Heart right ventricle (tissue), 16 donors: ENCODE measurements around the gene AP5Z1. TPM values are rescaled to one million over a fixed set of nuclear protein-coding genes. Genes with fewer than 3 reads are reported as not detected.

ENCODE experiments used
- ATAC-seq, 8 donors: fragments of 200-7000 bp; cut with Tn5 transposase; one replicate each; pipeline ENCODE4 v1.9.1; 2020; ENCODE audit warnings: mild to moderate bottlenecking in 8 of 8, moderate library complexity in 8 of 8, moderate number of reproducible peaks in 1 of 8
- DNase-seq, 2 donors: peaks; one replicate each; pipeline ENCODE4 v3.0.0-alpha.2; 2020
- H3K27ac ChIP-seq, 10 donors: fragments of 200-600 bp; sonication (generic) in 2 of 10; one replicate each; pipeline versions ENCODE4 v1.5.0 to v1.8.0; 2020 to 2022; ENCODE audit warnings: mild to moderate bottlenecking in 3 of 10
- H3K27me3 ChIP-seq, 7 donors: fragments of 200-600 bp; one replicate each; pipeline ENCODE4 v1.8.0; 2021 to 2022; ENCODE audit warnings: mild to moderate bottlenecking in 2 of 7
- H3K36me3 ChIP-seq, 9 donors: fragments of 200-600 bp; sonication (generic) in 1 of 9; one replicate each; pipeline versions ENCODE4 v1.5.0 to v1.8.0; 2020 to 2022; ENCODE audit warnings: mild to moderate bottlenecking in 2 of 9
- H3K4me1 ChIP-seq, 9 donors: fragments of 200-600 bp; sonication (generic) in 1 of 9; one replicate each; pipeline versions ENCODE4 v1.5.0 to v1.8.0; 2020 to 2022; ENCODE audit warnings: mild to moderate bottlenecking in 4 of 9
- H3K4me3 ChIP-seq, 10 donors: fragments of 200-600 bp; sonication (generic) in 2 of 10; one replicate each; pipeline versions ENCODE4 v1.5.0 to v1.8.0; 2020 to 2022; ENCODE audit warnings: mild to moderate bottlenecking in 7 of 10, moderate library complexity in 2 of 10
- H3K9me3 ChIP-seq, 11 donors: fragments of 200-600 bp in 10 of 11; sonication (generic) in 2 of 11; one replicate each; pipeline versions ENCODE4 v1.5.0 to v1.8.0; 2013 to 2022; ENCODE audit warnings: mild to moderate bottlenecking in 2 of 11, control low read depth in 1 of 11, moderate library complexity in 1 of 11
- CTCF ChIP-seq, 9 donors: fragments of 200-600 bp; sonication (generic) in 2 of 9; IDR thresholded peaks; one replicate each; pipeline versions ENCODE4 v1.5.0 to v1.8.0; 2021 to 2022; ENCODE audit warnings: antibody characterized with exemption in 9 of 9, mild to moderate bottlenecking in 5 of 9, moderate library complexity in 1 of 9
- WGBS, 2 donors: extraction: QIAGEN DNeasy Blood & Tissue Kit; methylation state at CpG; one replicate each; pipeline ENCODE4 v1.1.7; 2013; ENCODE audit warnings: inconsistent platforms in 1 of 2; 5-methylcytosine and 5-hydroxymethylcytosine counted together
- intact Hi-C, 10 donors: fragments of 100-400 bp; cut with DNase I; formaldehyde crosslinking; loops; one replicate each; pipeline versions ENCODE4 v1.11.1 to v1.14.2; 2022
- polyA plus RNA-seq, 2 donors: library from polyadenylated mRNA; stranded (reverse); fragments of 200-250 nt; gene quantifications; one replicate each; pipeline ENCODE4 v1.2.3, GENCODE V29; 2013
- total RNA-seq, 10 donors: library from RNA; stranded (reverse); fragmentation: NEBNext Ultra II Directional in 3 of 10; extraction: Animal tissue kit (Norgen Biotek cat#: 25700) in 3 of 10; gene quantifications; one replicate each; pipeline versions ENCODE4 v1.2.1 to v1.2.4, GENCODE V29; 2021 to 2023
- donor health status: Arrhythmogenic right ventricular cardiomyopathy.
- donor health status: ischemic (EF 13 %, LVEDD 7.1; RV severe dilation, severe dysfunction).
- donor health status: healthy with polysubstance abuse.
- donor health status: DM: no; HTN: yes; CAD: no.
- donor health status: DM: no; HTN: no; CAD: no.
- donor health status: ischemic (EF 25% LVEDD 6.9; RV normal size, moderate dysfunction).
- donor health status: ischemic (EF 25% LVEDD 5.7; RV mildly dilated, moderate dysfunction).
- donor health status: healthy.
- donor health status: DM: yes; HTN: yes; CAD: no.
- donor health status: Ischemic cardiomyopathy.
- donor health status: ischemic (EF 35%, LVEDD 5.7; RV mildly dilated, moderate dysfunction).
- donor health status: nonischemic (EF 11% LVEDD 7.7; RV severe dilation, severe dysfunction).
- donor health status: DM: yes; HTN: yes; CAD: no.
- donor health status: PGD.
- donor health status: ischemic (EF 29% LVEDD 5.4; RV normal size, mild dysfunction).
- donor health status: nonischemic (EF 23%, LVEDD 6.1; RV moderate dilation, normal function).

The AP5Z1 gene
- total and polyA plus RNA-seq, 12 donors, result 8.5 to 30.9 (median 12.7) TPM

- no peak for DNase-seq
- TF ChIP-seq CTCF (IDR thresholded peaks at IDR 0.05), result no peak
- peaks cover 0 to 29% (median 1%) of the 10 kb centered on the region in 9 donors for H3K36me3 ChIP-seq
- H3K9me3 ChIP-seq, result no peaks in the 10 kb centered on the region
- H3K4me1 ChIP-seq, result peaks cover 12 to 66% (median 60%) of the 10 kb centered on the region in 9 donors
- 72 to 84% methylated on average over 14 of the region's 14 CpGs for WGBS, 2 donors
- H3K27me3 ChIP-seq, result no peaks in the 10 kb centered on the region
- no peak overlapping the region for H3K4me3 ChIP-seq
- no peak for ATAC-seq
- intact Hi-C loops, result loop anchor here in 5 of 10 donors (5.0 to 10.0 kb wide), 4 partner anchors 42 to 107 kb away; partner anchors contain the start of gene FOXK1 (in 3 of the 5)
- H3K27ac ChIP-seq, result peak overlapping the region in 9 of 10 donors; percentile 81 to 97 (median 91)
Observed at GRCh38 chr7:4749363-4749762, 26.1 kb upstream of the AP5Z1 start.

GRCh38 chr7:4749798-4750197 lies 25.6 kb upstream of the AP5Z1 start:
- 80 to 87% methylated on average over 15 of the region's 15 CpGs for WGBS, 2 donors
- H3K27me3 ChIP-seq, result no peaks in the 10 kb centered on the region
- H3K4me3 ChIP-seq, result no peak overlapping the region
- H3K4me1 ChIP-seq, result peaks cover 9 to 61% (median 56%) of the 10 kb centered on the region in 9 donors
- peak overlapping the region in 8 of 10 donors; percentile 87 to 97 (median 92) for H3K27ac ChIP-seq
- intact Hi-C loops, result loop anchor here in 8 of 10 donors (5.0 to 10.0 kb wide), 6 partner anchors 42 to 135 kb away; partner anchors contain the start of gene FOXK1 (in 5 of the 8)
- no peak for TF ChIP-seq CTCF (IDR thresholded peaks at IDR 0.05)
- DNase-seq (no peak), ATAC-seq (no peak)
- no peaks in the 10 kb centered on the region for H3K9me3 ChIP-seq
- H3K36me3 ChIP-seq, result peaks cover 0 to 33% (median 6%) of the 10 kb centered on the region in 9 donors

- Histone ChIP-seq H3K36me3 (peaks cover 0 to 50% (median 20%) of the 10 kb centered on the region in 9 donors), H3K27ac (peak overlapping the region in 3 of 10 donors; percentile 3 to 53 (median 53)), H3K9me3 (no peaks in the 10 kb centered on the region), H3K27me3 (no peaks in the 10 kb centered on the region), H3K4me1 (peaks cover 5 to 45% (median 40%) of the 10 kb centered on the region in 9 donors), H3K4me3 (no peak overlapping the region)
- intact Hi-C loops, result loop anchor here in 4 of 10 donors (5.0 to 10.0 kb wide), 3 partner anchors 69 to 137 kb away; partner anchors contain the start of gene FOXK1 (in 2 of the 4)
- no peak for TF ChIP-seq CTCF (IDR thresholded peaks at IDR 0.05)
- ATAC-seq (no peak), DNase-seq (no peak)
- 90 to 91% methylated on average over 20 of the region's 20 CpGs for WGBS, 2 donors
Observed at GRCh38 chr7:4751398-4751947, 23.9 kb upstream of the AP5Z1 start.

GRCh38 chr7:4753598-4754432 lies 21.6 kb upstream of the AP5Z1 start:
- no peaks in the 10 kb centered on the region for H3K27me3 ChIP-seq
- 50 to 53% methylated on average over 31 of the region's 31 CpGs for whole genome bisulfite sequencing, 2 donors
- H3K27ac ChIP-seq, result no peak overlapping the region
- DNase-seq, result peak; percentile 76 to 84
- H3K4me1 ChIP-seq, result peaks cover 0 to 21% (median 16%) of the 10 kb centered on the region in 9 donors
- peaks cover 0 to 69% (median 37%) of the 10 kb centered on the region in 9 donors for H3K36me3 ChIP-seq
- ATAC-seq, result peak; percentile 78 to 89 (median 84)
- TF ChIP-seq CTCF (IDR thresholded peaks at IDR 0.05), result peak; percentile 68 to 91 (median 87)
- H3K9me3 ChIP-seq, result no peaks in the 10 kb centered on the region
- intact Hi-C loops, result loop anchor here in 8 of 10 donors (1.0 to 10.0 kb wide), 6 partner anchors 71 to 143 kb away; partner anchors contain the start of gene FOXK1 (in 5 of the 8)
- H3K4me3 ChIP-seq, result no peak overlapping the region
